ENCODE measurements around the gene TMEM135.

TMEM135 gene

GRCh38 chr11:87201376-87201775 is 163.6 kb downstream of the TMEM135 start:
- no peak for DNase-seq

- DNase-seq = no peak
Measured at GRCh38 chr11:87203907-87204602, 166.3 kb downstream of the TMEM135 start.

GRCh38 chr11:87212891-87213290 is 175.2 kb downstream of the TMEM135 start:
- no peak for DNase-seq

- no peak for DNase-seq
Measured at GRCh38 chr11:87213444-87213843, 175.7 kb downstream of the TMEM135 start.

- DNase-seq = no peak
Measured at GRCh38 chr11:87215236-87215635, 177.5 kb downstream of the TMEM135 start.

GRCh38 chr11:87219266-87219665 is 181.5 kb downstream of the TMEM135 start:
- no peak for DNase-seq

- no peak for DNase-seq
Measured at GRCh38 chr11:87223816-87224215, 186.1 kb downstream of the TMEM135 start.

- no peak for DNase-seq
Measured at GRCh38 chr11:87224486-87224885, 186.8 kb downstream of the TMEM135 start.

GRCh38 chr11:87228820-87229219 is 191.1 kb downstream of the TMEM135 start:
- DNase-seq = no peak

GRCh38 chr11:87230995-87231394 is 193.3 kb downstream of the TMEM135 start:
- no peak for DNase-seq

- no peak for DNase-seq
Measured at GRCh38 chr11:87232320-87232719, 194.6 kb downstream of the TMEM135 start.

GRCh38 chr11:87235366-87235765 is 197.6 kb downstream of the TMEM135 start:
- no peak for DNase-seq

- no peak for DNase-seq
Measured at GRCh38 chr11:87236368-87236767, 198.6 kb downstream of the TMEM135 start.

GRCh38 chr11:87239001-87239400 is 201.3 kb downstream of the TMEM135 start:
- DNase-seq = no peak

- no peak for DNase-seq
Measured at GRCh38 chr11:87239531-87239930, 201.8 kb downstream of the TMEM135 start.

GRCh38 chr11:87251560-87251959 is 213.8 kb downstream of the TMEM135 start:
- DNase-seq = no peak

GRCh38 chr11:87252869-87253268 is 215.1 kb downstream of the TMEM135 start:
- no peak for DNase-seq

GRCh38 chr11:87254562-87254961 is 216.8 kb downstream of the TMEM135 start:
- DNase-seq = no peak

GRCh38 chr11:87255589-87255988 is 217.9 kb downstream of the TMEM135 start:
- no peak for DNase-seq

- no peak for DNase-seq
Measured at GRCh38 chr11:87256694-87257340, 219.1 kb downstream of the TMEM135 start.

- no peak for DNase-seq
Measured at GRCh38 chr11:87258171-87258833, 220.6 kb downstream of the TMEM135 start.

GRCh38 chr11:87259736-87260135 is 222.0 kb downstream of the TMEM135 start:
- no peak for DNase-seq

- no peak for DNase-seq
Measured at GRCh38 chr11:87260811-87261210, 223.1 kb downstream of the TMEM135 start.

GRCh38 chr11:87263264-87263838 is 225.6 kb downstream of the TMEM135 start:
- no peak for DNase-seq

Data from activated CD4-positive, alpha-beta T cell treated with anti-CD3 and anti-CD28 coated beads, Interleukin-2, amount 50 U/mL, for 1 hour (primary cell).